Measurements from ENCODE around the gene FITM1.

DNA sequence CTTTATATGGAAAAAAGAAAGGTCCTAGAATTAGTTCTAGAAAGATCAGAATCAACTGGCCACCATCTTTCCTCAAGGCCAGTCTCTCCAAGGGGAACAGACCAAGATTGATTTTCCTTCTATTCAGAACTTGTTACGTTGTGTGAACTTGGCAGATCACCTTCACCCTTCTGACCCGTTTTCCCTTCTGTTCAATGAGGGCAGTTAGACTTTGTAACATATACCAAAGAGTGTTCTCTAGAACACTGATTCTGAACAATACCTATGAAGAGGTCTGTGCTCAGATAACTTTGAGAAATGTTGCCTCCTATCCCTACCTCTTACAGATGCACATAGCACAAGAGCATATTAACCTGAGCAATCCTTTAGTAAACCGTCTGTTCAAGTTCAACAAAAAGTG is 47.0 kb upstream of the FITM1 start:
- TF ChIP-seq CTCF (IDR thresholded peaks at IDR 0.05) (no peak), POLR2A (IDR thresholded peaks at IDR 0.05) (no peak)
